GM19324 (cell line): ENCODE data around the gene KCNC1.

Source experiments
- ATAC-seq: cut with Tn5 transposase; IDR thresholded peaks from one replicate; pipeline ENCODE4 v1.9.1; 2021; ENCODE audit warnings: mild to moderate bottlenecking, moderate library complexity; ENCODE audit not compliant: unreplicated experiment, low FRiP score

KCNC1 gene

DNA sequence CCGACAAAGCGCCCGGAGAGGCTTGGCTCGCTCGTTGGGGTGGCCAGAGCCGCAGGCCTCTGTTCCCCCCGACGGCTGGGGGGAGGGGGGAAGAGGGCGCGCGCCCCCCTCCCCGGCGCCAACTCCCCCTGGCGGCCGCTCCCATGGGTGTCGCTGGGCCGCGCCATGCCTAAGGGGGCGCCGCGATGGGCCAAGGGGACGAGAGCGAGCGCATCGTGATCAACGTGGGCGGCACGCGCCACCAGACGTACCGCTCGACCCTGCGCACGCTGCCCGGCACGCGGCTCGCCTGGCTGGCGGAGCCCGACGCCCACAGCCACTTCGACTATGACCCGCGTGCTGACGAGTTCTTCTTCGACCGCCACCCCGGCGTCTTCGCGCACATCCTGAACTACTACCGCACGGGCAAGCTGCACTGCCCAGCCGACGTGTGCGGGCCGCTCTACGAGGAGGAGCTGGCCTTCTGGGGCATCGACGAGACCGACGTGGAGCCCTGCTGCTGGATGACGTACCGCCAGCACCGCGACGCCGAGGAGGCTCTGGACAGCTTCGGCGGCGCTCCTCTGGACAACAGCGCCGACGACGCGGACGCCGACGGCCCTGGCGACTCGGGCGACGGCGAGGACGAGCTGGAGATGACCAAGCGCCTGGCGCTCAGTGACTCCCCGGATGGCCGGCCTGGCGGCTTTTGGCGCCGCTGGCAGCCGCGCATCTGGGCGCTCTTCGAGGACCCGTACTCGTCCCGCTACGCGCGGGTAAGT lies 1.4 kb downstream of the KCNC1 start:
- ATAC-seq: no peak

DNA sequence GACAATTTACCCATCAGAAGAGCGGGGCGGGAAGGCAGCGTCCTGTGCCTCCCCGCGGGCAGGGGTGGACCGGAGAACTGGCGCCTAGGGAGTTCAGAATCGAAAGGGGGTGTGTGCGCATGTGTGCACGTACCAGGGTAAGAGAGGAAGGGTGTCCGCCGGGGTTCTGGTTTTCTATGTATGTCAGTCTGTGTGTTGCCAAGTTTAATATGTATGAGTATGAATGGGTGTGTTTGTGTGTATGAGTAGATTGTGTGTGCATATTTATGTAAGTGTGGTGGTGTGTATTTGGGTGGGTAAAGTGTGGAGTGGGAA lies 2.0 kb downstream of the KCNC1 start:
- ATAC-seq: no peak

DNA sequence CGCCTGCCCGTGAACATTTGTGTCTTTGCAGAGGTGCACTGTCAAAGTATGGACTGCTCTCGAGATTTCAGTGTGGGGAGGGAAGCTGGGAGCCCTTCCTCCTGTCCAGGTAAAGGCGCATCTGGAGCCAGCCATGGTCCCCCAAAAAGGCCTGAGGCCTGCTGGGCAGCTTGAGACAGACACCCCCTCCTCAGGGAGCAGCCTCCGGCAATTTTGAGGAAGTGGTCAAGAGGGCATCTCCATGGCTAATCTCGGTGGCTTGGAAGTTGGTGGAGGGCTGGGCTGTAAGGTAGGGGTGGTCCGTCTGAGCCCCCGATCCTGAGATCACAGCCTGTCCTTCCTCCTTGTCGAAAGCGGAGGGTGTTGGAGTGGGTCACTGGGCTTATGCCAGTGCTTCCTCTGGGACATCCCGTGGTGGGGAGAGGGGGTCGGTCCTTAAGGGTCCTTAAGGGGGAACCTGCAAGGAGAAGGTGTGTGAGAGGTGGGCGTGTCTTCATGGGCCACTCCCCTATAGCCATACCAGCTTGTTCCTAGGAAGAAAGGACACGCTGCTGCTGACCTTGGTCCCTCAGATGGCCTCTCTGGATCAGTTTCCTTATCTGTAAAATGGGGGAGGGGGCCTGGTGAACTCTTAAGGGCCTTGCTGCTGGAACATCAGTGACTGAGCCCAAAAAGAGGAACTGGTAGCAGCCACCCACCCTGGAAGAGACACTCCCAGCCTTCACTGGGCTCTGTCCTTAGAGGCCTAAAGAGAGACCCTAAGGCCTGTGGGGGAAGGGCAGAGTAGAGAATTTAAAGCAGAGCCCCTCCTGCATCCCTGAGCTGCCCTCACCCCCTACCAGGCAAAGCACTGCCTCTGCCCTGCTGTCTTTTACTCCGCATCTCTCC lies 2.6 kb downstream of the KCNC1 start:
- no peak for ATAC-seq

DNA sequence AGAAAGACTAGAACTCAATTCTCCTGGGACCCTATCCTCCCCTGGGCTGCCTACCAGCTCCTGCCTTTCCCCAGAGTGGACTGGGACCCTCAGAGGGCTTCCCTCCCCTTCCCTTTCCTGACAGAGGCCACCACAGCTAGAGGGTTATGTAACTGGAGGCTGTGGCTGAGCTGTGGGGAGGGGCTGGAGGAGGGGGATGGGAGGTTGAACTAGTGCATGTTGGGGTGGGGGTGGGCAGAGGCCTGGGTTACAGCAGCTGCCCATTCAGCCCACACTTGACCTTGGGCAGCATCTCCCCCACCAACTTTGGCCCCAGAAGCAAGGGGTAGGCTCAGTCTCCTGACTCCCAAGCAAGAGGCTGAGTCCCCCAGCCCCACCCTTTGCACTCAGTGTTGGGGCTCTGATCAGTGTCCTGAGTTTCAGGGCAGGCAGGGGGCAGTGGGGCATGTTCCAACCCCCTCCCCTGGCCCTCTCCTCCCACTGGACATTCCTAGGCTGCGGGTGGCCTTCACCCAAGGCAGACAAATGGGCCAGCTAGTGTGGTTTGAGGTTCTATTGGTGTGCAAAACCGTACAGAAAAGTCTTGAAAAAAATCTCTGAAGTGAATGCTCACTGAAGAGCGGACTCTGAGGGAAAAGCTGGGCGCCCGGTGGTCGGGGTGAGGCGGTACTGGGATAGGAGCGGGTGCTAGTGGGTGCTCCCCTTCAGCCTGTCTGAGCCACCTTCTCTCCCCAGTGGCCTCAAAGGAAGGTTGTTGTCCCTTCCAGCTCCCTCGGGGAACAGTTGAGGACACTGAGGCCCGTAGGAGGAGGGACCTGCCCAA lies 3.8 kb downstream of the KCNC1 start:
- no peak for ATAC-seq

DNA sequence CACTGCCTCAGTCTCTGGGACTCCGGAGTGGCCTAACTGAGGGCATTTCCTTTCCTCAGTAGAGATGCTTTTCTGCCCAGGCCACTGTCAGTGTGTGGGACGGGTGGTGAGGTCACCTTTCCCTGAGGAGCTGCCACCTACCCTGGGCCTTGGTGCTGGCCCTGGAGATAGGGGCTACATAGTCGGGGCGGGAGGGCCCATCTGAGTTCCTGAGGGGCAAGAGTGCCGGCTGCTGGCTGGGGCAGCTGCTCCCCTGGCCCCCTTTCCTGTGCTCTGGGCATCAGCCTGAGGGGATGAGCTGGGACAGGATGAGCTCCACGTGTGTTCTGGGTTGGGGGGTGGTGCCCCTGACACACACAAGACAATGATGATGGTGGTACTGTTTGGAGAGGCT lies 5.4 kb downstream of the KCNC1 start:
- ATAC-seq: no peak

DNA sequence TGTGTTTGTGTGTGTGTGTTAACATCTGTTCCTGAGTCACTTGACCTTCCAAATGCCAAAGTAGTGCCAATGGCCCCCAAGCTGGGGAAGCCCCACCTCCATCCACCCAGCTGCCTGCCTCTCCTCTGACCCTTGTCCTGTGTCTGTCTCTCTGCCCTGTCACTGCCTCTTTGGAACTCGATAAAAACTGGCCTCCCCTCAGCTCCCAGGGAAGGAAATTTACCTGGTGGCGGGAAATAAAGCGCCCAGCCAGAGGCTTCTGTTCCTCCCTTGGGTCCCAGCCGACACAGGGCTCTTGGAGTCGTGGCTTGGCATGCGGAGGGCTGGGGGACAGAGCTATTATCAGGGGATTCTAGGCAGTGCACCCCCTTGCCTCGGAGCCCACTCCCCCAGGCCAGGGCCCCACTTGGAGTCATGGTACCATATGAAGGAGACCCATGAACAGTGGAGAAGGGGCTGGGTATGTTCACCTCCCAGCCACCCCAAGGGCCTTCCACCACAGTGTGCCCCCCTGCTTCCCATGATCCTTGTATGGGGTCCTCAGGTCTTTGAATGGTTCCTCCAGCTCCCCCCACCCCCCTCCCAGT lies 6.2 kb downstream of the KCNC1 start:
- no peak for ATAC-seq

DNA sequence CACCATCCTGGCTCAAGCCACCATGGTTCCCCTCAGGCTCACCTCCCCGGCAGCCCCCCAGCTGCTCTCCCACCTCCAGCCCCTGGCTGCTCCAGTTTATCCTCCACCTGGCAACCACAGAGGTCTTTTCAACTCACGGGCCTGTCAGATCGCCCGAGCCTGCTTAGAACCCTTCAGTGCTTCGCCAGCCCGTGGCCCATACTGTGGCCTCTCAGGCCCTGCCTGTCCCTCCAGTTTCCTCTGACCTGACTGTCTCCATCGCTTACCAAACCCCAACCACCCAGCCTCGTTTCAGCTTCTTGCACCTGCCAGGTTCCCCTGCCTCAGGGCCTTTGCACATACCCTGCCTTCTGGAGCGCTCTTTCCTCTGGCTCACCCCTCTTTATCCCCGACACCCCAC lies 6.9 kb downstream of the KCNC1 start:
- ATAC-seq: no peak

DNA sequence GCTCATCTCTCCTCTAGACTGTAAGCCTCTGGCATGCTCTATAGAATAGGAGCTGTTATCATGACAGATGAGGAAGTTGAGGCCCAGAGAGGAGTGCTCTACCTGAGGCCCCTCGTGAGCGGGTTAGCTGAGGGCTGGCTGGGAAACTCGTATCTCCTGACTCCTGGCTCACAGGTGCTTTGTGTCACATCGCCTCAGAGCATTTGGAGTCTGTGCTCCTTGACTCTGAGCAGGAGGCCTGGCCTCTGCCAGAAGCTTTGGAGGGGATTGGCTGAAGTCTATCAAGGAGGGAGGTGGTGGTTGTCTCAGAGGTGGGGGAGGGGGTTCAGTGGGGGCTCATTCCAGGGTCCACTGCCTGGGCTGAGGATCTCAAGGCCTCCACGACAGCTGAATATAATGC lies 7.4 kb downstream of the KCNC1 start:
- no peak for ATAC-seq

DNA sequence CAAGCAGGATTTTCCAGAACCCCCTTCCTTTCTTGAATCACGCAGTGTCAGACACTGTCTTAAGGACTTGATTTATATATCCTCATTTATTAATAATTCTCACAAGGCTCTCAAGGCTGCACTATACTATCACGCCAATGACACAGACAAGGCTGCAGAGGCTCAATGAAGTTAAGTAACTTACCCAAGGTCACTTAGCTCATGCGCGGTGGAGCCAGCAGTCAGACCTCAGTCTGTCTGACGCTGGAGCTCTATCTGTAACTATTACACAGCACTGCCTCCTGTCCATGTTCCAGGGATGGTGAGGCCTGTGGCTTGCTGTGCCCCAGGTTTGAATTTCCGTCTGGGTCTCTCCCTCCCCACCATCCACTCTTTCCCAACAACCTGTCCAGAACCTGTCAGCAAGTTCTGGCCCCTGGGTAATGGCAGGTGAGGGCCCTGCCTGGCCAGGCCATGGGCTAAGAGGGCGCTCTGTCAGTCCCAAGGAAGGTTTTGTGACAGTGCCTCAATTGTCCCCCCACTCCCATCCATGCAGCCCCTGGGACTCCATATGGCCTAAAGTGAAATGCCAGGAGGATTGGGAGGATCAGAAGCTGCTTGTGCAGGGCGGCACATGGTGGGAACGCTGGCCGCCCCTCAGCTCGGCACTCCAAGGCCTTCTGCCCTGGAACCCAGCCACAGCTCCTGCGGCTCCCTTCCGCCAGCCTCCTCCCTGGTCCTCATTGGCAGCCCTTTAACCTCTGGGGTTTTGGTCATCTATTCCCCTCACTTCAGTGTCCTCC lies 8.6 kb downstream of the KCNC1 start:
- no peak for ATAC-seq

DNA sequence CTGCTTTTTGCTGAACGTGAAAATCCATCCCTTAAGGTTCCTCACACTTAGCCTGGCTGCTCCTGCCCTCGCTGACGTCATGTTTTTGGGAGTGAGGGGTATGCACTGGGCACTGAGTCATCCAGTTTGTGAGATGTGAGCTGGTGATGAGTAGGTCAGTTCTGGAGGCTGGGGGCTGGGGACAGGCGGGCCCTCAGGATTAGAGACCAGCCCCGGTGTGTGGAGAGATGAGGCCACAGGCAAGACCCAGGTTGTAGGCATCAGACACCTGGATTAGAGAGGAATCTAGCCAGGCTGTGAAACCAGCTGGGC lies 9.2 kb downstream of the KCNC1 start:
- no peak for ATAC-seq

DNA sequence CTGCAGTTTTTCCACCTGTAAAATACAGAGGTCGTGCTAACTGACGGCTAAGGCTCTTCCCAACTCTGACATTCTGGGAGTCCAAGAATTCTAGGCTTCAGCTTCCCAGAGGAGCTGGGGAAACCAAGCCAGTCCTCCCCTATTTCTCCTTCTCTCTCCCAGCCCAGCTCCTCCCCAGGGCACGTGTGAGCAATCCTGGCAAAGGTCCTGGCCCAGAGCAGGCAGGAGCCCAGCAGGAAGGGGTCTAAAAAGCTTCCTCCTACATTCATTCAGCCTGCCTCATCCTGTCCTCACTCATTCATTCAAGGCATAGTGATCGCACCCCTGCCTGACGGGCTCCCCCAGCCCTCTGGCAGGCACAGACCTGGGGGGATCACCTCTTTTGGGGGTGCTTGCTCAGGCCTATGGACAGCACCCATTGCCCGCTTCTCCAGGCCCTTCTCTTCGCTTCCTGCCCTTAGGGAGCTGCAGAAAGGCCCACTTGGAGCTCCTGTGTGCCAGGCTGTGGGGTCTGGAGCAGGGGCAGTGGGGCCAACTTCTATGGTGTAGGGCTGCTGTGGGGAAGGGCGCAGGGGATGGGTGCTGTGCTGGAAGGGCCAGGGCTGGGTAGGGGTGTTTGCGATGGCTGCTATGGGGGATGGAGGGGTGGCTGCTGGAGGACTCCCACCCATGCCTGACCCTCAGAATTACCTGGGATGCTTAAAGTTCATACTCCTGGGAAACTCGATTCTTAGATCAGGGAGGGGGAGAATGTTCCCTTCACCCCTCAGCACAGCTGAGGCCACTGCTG lies 9.8 kb downstream of the KCNC1 start:
- ATAC-seq: no peak

DNA sequence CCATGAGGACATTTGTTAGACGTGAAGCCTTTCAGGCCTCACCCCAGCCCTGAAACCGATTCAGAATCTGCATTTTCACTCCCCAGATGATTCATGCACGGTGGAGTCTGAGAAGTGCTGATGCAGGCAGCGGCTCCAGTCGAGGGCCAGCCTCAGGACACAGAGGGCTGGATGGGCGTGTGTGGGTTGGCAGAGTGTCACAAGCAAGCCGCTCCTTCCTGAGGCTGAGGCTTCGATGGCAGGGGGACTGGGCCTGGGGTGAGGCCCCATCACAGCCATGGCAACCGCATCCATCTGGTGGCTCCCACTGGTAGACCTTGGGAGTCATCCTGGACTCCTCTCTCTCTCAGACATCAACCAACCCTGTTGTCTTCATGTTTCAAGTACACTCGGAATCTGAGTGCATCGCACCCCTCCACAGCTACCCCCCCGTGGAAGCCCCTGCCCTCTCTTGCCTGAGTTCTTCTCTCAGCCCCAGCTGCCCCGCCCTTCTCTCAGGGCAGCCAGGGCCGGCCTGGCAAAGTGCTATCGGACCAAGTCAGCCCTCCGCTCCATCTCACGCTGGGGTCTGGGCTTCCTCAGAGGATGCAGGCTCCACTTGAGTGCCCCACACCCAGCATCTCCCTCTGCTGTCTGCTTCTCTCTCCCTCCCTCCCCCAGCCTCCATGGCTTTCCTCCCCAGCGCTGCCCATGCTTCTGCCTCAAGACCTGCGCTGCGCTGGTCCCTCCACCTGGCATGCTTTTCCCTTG lies 10.6 kb downstream of the KCNC1 start:
- no peak for ATAC-seq

DNA sequence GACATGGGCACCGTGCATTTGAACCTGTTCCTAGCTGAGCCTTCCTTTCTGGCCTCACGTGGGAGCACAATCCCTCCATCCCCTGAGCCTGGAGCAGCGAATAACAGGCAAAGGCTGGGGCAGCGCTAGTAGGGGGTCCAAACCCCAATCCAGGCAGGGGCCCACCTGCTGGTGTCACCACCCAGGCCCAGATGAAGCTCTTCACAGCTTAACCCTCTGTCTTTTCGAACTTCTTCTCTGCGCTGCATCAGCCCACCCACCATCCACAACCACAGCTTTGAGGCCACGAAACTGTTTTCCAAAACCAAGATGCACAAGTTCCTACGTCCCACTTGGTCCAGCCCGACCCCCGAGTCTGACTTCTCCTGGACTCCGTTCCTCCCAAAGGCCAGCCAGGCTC lies 11.5 kb downstream of the KCNC1 start:
- ATAC-seq: no peak

DNA sequence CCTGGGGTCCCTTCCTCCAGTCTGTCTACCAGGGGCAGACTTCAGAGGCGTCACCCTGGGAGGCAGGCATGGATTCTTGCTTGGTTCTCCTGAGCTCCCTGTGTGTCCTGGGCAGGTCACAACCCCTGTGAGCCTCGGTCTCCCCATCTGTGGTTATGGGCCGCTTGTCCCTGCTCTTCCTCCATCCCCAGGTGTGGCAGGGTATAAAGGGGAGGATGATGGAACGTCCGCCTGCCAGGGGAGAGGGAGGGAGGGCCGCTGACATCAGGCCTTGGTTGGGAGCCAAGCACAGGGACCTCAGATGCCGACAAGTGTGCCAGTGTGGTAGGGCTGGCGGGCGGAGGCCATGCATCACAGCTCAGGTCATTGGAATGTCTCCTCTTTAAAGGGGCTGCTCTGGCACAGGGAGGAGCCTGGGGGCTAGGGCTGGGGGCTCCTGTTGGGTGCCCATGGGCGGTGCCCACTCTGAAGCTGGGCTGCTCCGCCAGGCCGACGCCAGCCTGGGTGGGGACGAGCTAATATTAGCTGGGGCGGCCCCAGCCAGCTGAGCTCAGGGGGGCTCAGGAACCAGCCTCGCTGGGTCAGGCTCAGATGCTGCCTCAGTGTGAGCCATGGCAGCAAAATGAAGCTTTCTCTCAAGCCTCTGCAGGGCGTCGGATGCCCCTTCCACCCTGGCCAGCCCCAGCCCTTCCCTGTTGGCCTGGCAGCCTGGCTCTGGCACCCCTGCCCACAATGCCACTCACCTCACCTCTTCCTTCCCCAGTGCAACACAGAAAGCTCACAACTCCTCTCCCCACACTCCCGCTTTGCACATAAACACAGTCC lies 12.8 kb downstream of the KCNC1 start:
- ATAC-seq: no peak

DNA sequence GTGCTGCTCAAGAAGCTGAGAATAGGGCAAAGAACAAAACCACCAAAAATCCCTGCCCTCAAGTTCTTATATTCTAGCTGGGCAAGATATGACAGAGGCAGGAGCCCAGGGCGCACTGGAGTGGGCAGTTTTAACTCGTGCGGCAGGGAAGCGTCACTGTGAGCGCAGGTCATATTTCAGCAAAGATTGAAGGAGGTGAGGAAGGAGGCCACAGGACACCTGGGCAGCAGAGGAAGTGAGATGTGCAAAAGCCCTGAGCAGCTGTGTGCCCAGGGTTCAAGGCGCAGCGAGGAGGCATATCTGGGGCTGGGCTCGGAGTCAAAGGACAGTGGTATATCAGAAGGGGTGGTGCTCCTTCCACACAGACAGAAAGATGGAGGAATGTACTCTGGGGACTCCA lies 13.5 kb downstream of the KCNC1 start:
- ATAC-seq: no peak

DNA sequence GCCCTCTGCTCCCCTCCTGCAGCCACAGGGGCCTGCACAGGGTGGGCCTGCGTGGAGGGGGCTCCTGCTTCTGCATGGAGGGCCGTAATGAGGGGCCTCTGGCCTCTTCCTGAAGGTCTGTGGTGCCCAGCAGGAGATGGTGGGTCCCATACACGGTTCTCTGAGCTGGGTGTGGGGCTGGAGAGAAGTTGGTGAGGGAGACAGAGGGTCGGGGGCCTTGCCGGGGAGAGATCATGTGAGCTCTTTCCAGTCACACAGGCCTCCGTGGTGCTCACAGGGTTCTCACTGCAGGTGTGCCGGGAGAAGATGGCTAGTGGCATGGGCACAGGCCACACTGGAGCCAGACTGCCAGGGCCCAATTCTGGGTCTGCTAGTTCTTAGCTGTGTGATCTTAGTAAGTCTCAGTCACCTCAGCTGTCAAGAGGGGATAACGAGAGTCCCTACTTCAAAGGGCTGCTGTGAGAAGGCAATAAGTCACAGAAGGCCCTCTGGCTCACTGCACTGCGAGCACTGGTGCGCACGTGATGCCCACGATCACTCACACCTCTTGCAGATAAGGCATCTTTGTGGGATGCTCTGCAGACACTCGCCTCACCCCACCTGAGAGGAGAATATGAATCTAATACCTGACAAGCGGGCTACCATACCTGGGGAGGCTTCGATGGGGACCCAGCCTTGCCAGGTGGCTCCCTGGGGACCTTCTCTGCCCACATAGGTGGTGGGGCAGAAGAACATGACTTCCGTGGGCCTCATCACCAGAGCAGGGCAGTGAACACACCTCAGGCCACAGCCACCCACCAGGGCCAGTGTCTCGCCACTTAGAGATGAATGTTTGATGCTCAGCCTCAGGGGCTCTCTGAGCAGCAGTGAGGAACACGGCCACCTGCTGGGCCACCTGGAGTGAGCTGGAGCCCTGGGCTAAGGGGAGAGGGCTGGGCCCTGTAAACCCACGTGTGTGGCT lies 14.5 kb downstream of the KCNC1 start:
- ATAC-seq: no peak
